CD4-positive, alpha-beta T cell treated with Interleukin-6 at 100 ng/mL for 8 hours (primary cell): ENCODE results near the gene PACS1.

Experiments used
- DNase-seq: peaks from one replicate; pipeline ENCODE4 v3.0.0-alpha.2; 2020; ENCODE audit warnings: mixed read lengths, low spot score

Gene PACS1

GRCh38 chr11:66142370-66143263 lies 72.5 kb downstream of the PACS1 start:
- DNase-seq = no peak

DNA sequence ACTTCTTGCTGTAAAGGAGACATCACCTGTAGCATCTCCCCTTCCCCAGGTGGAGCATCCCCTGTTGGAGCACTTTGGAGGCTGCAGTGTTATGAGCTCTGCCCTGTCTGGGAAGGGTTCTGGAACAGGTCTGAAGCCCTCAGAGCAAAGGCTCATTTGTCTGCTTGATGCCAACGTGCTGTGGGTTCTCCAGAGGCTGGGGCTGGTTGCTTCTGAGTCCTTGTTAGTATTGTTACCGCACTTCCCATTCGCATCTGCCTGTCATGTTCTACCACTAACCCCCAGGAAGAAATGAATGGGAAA lies 73.1 kb downstream of the PACS1 start:
- no peak for DNase-seq

DNA sequence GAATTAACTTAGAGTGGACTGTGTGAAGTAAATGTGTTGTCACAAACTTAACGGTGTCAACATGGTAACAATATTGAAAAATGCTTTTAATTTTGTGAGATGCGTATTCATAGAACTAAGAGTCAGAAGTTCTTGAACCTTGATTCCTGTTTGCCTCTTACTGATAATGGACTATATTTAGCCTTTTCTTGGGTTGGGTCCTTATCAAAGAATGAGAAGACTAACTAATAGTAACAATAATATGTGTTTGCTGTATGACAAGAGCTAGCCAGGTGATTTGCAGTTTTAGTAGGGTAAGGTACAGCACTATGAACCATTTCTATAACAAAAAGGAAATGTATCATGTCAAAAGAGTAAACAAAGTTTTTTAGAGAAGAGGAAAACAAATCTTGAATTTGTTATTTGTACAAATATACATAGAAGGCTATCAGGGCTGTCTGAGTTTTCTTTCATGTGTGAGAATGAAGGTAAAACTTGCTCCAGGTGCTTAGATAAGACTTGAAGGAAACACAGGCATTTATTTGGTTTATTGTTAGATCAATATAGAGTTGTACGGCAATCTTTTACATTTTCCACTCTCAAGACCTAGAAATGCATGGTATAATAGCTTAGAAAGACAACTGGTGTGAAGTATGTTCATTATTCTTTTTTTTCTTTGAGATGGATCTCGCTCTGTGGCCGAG lies 74.1 kb downstream of the PACS1 start:
- DNase-seq = no peak

- DNase-seq = no peak
These were observed 76.0 kb downstream of the PACS1 start for GRCh38 chr11:66146074-66146473.

DNA sequence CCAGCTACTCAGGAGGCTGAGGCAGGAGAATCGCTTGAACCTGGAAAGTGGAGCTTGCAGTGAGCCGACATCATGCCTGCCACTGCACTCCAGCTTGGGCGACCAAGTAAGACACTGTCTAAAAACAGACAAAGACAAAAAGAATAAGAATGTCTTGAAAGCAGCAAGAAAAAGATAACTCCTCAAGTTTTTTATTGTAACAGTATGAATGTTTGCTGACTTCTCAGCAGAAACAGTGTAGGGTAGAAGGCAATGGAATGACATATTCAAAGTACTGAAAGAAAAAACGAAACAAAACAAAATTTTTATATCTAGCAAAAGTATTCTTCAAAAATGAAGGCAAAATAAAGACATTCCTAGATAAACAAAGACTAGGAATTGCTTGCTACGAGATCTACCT lies 76.9 kb downstream of the PACS1 start:
- DNase-seq = no peak

GRCh38 chr11:66150140-66150539 lies 80.1 kb downstream of the PACS1 start:
- no peak for DNase-seq

GRCh38 chr11:66150725-66151124 lies 80.7 kb downstream of the PACS1 start:
- no peak for DNase-seq

- no peak for DNase-seq
These were observed 81.2 kb downstream of the PACS1 start for GRCh38 chr11:66151273-66151672.

- DNase-seq = no peak
These were observed 84.0 kb downstream of the PACS1 start for GRCh38 chr11:66154109-66154508.

DNA sequence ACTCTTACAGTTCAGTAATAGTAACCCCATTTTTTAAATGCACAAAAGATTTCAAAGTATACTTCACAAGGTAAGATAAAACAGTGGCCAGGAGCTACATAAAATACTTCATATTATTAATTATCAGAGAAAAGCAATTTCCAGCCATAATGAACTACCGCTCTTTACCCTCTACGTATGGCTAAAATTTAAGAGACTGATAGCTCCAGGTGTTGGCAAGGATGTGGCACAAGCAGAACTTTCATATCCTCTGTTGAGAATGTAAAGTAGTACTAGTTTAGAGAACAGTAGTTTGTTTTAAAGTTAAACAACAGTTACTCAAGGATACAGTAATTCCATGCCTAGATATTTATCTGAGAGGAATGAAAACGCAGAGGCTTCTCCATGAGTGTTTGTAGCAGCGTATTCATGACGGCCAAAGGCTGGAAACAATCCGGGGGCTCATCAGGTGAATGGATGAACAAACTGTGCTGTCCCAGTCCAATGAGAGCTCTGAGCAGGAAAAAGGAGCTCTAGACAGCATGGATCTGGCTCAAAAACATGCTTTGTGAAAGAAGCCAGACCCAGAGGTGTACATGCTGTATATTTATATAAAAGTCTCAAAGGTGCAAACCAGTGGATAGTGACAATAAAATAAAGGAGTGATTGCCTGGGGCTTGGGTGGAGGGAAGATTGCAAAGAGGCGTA lies 85.5 kb downstream of the PACS1 start:
- DNase-seq = no peak

DNA sequence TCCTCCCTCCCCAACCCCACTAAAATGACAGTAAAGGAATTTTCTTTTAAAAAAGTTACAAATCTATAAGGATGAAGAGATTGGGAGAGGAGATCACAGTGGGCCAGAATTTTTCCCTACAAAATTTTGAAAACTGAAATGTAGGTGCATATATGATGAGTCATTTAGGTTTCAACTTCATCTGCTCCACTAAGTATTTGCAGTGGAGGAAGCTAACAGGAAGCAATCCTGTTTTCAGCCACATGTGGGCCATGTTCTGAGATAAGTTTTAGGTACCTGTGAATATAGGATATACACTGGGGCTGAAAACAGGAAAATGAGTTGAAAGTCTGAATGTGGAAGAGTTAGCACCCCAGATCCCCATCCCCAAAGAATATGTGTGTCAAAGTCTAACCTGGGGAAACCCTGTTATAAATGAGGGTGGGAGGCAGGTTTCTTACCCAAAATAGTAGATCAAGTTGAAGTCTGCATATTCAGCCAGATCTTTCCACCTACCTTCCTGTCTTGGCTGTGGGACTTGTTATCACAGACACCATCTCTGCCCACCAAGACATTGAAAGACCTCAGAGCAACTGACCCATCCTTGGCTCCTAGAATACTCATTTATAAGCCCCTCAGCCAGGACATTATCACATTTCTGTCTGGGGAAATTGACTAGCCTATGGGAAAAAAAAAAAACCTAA lies 87.3 kb downstream of the PACS1 start:
- no peak for DNase-seq

DNA sequence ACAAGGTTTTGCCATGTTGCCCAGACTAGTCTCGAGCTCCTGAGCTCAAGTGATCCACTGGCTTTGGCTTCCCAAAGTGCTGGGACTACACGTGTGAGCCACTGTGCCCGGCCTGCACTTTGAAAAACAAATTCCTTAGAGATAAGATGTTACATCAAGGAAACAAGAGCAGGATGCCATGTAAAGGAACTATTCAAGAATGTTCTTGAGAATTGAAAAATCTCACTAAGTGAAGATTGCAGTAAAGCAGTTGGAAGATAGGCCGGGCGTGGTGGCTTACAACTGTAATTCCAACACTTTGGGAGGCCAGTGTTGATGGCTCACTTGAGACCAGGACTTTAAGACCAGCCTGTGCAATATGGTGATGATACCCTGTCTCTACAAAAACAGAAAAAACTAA lies 88.1 kb downstream of the PACS1 start:
- no peak for DNase-seq

DNA sequence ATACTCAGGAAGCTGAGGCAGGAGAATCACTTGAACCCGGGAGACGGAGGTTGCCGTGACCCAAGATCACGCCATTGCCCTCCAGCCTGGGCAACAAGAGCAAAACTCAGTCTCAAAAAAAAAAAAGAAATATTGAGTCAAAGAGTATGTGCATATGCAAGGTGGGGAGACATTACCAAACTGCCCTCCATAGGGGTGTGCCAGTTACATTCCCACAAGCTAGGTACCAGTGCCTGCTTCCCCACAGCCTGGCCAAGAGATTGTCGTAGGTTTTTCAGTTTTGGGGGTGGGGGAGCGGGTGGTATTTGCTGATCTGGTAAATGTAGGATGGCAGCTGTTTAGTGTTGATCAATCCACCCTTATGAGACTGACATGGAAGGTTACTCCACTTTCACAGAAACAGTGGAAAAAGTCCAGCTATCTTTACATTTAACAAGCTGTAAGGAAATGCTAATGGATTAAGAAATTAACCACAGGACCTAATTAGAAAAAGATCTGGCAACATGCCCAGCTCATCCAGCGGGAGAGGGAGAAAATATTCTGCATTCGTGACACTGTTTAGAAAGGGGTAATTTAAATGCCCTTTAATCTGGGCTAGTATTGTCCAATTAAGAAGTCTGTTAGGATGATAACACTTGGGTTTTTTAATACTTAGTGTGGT lies 89.4 kb downstream of the PACS1 start:
- DNase-seq = no peak

DNA sequence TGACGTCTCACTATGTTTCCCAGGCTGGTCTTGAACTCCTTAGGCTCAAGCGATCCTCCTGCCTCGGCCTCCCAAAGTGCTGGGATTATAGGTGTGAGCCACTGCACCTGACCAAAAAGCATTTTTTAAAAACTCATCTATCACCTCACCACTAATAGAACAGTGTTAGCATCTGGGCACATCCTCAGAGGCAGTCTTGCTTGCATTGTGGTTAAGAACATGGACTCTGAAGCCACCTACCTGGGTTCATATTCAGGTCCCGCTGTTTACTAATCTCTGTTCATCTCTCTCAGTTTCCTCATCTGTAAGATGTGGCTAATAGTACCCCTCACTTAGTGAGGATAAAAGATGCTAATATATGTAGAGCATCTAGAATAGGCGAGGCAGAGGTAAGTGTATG lies 90.6 kb downstream of the PACS1 start:
- no peak for DNase-seq

GRCh38 chr11:66168289-66168688 lies 98.2 kb downstream of the PACS1 start:
- DNase-seq = no peak

DNA sequence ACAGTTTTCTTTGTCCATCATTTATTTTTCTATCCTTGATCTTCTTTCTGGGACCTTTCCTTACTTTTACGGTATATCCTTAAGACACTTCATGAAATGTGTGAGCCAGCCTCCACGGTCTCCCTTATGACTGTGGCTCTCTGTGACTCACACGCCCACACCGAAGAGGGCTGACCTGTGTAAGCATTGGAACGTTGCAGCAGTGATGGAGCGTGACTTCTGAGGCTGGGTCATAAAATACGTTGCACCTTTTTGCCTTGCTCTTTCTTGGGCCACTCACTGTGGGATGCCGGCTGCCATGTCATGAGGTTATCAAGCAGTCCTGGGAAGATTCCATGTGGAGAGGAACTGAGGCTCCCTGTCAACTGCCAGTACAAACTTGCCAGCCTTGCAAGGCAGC lies 102.1 kb downstream of the PACS1 start:
- no peak for DNase-seq

GRCh38 chr11:66176650-66177049 lies 106.6 kb downstream of the PACS1 start:
- no peak for DNase-seq

- DNase-seq = no peak
These were observed 108.1 kb downstream of the PACS1 start for GRCh38 chr11:66178183-66178582.

DNA sequence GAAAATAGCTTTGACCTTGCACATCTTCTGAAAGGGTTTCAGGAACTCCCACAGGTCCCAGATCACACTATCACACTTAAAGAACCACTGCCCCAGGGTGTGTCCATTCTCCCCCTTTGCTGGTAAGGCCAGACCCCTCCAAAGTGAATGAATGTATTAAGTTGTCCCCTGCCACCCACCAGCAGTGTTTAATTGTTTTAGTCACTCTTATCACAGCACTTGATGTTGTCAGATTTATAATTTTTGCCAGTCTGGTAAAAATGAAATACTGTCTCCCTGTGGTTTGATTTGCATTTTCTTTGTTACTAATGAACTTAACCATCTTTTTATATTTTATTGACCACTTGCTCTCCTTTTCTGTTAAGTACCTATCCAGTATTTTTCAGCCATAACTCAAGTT lies 108.8 kb downstream of the PACS1 start:
- no peak for DNase-seq

DNA sequence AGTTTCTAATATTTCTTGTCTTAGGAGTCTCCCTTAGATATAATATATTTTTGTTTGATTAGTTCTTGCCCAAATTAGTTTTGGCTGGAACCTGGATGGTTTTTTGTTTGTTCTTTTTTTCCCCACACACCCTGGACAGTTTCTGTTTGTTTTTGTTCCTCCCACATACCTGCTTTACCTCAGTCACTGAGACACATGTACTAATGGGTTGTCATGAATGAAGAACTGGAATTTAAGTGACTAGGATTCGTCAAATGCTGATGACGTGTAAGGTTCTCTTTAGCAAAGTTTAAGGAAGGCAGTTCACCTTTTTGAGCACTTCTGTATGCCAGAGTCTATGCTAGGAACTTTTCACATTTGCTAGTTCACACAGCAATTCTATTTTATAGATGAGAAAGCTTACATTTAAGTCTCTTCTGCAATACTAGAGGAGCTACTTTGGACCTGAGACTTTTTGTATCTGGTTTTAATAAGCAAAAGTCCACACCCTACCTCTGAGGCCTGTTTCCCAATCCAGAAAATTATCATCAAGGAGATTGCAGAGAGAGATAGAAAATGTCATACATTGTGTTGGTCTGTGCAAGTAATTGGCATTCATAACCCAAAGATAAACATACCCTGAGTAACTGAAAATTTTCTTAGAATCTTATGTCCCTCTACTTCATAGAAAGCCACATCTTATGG lies 111.7 kb downstream of the PACS1 start:
- DNase-seq = no peak

DNA sequence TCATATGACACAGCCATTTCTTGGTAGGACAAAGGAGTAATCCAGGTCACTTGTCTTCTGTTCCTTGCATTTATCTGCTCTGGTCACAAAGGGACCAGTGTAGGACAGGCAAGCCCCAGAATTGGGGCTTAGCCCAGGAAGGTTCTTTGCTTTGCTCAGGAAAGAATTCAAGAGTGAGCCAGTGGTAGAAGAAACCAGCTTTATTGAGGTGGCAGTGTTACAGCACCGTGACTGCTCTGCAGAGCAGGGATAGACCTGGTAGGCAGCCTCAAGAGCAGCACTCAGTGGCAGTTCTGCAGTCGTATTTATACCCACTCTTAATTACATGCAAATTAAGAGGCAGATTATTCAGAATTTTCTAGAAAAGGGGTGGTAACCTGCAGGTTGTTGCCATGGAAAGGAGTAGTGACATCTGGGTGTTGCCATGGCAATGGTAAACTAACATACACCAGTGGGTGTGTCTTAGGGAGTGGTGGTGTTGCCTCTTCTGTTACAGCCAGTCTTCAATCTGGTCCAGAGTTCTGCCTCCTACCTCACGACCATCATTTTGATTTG lies 113.5 kb downstream of the PACS1 start:
- no peak for DNase-seq
